ENCODE measurements around the gene THRA. TPM values are rescaled to one million over a fixed set of nuclear protein-coding genes. Genes with fewer than 3 reads are reported as not detected.

THRA gene
- total and polyA plus RNA-seq, 2 of the 8 experiments (the other 6 are each of a cell fraction or from before 2014, with no cell fraction given), result 6.4 to 10.2 TPM

GRCh38 chr17:40023590-40024292 lies 39.0 kb upstream of the THRA start (continued):
- no peak for TF ChIP-seq SRF (IDR thresholded peaks at IDR 0.05; ENCODE audit: low read depth, low read length)

All from H1 (cell line).